ENCODE measurements around the gene COL20A1. TPM values are rescaled to one million over a fixed set of nuclear protein-coding genes. Genes with fewer than 3 reads are reported as not detected.

Gene COL20A1
- total RNA-seq, 1 donor from 2014 or later = not detected

- ATAC-seq (ENCODE audit: low read depth) = no peak
- TF ChIP-seq, protein P1, sequence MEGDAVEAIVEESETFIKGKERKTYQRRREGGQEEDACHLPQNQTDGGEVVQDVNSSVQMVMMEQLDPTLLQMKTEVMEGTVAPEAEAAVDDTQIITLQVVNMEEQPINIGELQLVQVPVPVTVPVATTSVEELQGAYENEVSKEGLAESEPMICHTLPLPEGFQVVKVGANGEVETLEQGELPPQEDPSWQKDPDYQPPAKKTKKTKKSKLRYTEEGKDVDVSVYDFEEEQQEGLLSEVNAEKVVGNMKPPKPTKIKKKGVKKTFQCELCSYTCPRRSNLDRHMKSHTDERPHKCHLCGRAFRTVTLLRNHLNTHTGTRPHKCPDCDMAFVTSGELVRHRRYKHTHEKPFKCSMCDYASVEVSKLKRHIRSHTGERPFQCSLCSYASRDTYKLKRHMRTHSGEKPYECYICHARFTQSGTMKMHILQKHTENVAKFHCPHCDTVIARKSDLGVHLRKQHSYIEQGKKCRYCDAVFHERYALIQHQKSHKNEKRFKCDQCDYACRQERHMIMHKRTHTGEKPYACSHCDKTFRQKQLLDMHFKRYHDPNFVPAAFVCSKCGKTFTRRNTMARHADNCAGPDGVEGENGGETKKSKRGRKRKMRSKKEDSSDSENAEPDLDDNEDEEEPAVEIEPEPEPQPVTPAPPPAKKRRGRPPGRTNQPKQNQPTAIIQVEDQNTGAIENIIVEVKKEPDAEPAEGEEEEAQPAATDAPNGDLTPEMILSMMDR (IDR thresholded peaks at IDR 0.05) = no peak
- H3K9me3 Mint-ChIP-seq = peaks cover 4% of the 10 kb centered on the region
- DNase-seq = no peak
- POLR2A ChIA-PET = no interaction called here
- intact Hi-C loops (cut with micrococcal nuclease) = no loop called here
- H3K27me3 Mint-ChIP-seq = peaks cover 4% of the 10 kb centered on the region
- no peak overlapping the region for H3K27ac Mint-ChIP-seq
- CTCF ChIA-PET = no interaction called here
- no peaks in the 10 kb centered on the region for H3K36me3 Mint-ChIP-seq (ENCODE audit: low read depth)
- H3K4me1 Mint-ChIP-seq = no peaks in the 10 kb centered on the region
- H3K4me3 Mint-ChIP-seq = no peak overlapping the region
These were observed 13.9 kb downstream of the COL20A1 start for GRCh38 chr20:63306673-63307537.

GRCh38 chr20:63307538-63308217, 14.7 kb downstream of the COL20A1 start:
- ChIA-PET POLR2A (no interaction called here), CTCF (interaction anchor here (1.0 kb wide), 1 partner anchor 666 kb away, joined by 4 read pairs; no protein-coding TSS in a partner anchor)
- Mint-ChIP-seq H3K36me3 (ENCODE audit: low read depth) (no peaks in the 10 kb centered on the region), H3K4me3 (no peak overlapping the region), H3K27me3 (peaks cover 3% of the 10 kb centered on the region), H3K27ac (no peak overlapping the region), H3K4me1 (no peaks in the 10 kb centered on the region), H3K9me3 (peaks cover 1% of the 10 kb centered on the region)
- TF ChIP-seq, protein P1 (IDR thresholded peaks at IDR 0.05) = no peak
- intact Hi-C loops (cut with micrococcal nuclease) = no loop called here
- DNase-seq (no peak), ATAC-seq (ENCODE audit: low read depth) (no peak)

DNA sequence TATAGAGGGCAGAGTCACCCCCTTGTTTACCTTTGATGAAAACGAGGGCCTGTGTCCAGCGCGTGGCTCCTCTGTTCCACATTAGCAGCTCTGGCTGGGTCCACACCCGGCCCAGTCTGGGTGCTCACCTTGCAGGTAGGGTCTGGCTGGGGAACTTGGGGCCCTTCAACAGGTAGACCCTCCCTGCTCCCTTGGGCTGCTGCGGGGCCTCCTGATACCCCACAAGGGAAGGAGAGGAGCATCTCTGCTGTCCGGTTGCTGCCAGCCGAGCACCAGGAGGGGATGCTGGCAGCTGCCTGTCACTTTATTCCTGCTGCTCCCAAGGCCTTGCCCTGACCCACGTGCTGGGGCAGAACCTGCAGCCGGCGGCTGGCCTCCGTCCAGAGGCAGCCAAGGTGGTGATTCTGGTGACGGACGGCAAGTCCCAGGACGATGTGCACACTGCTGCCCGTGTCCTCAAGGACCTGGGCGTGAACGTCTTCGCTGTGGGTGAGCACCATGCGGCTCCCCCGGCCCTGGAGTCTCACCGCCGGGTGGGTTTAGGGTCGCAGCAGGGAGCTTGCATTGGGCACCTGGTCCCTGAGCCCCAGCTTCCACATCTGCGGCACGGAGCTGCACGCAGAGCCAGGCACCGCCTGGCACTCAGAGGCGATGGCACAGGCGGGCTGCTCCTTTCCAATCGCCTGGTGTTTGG, 15.4 kb downstream of the COL20A1 start:
- ChIA-PET POLR2A (no interaction called here), CTCF (interaction anchor here (1.0 kb wide), 1 partner anchor 665 kb away, joined by 4 read pairs; no protein-coding TSS in a partner anchor)
- intact Hi-C loops (cut with micrococcal nuclease) = no loop called here

GRCh38 chr20:63309261-63310071, 16.5 kb downstream of the COL20A1 start:
- no peak overlapping the region for H3K27ac Mint-ChIP-seq
- H3K27me3 Mint-ChIP-seq = peaks cover 2% of the 10 kb centered on the region
- no peaks in the 10 kb centered on the region for H3K4me1 Mint-ChIP-seq
- no peak overlapping the region for H3K4me3 Mint-ChIP-seq
- ChIA-PET CTCF (interaction anchor here (0.6 to 1.6 kb wide), 5 partner anchors 37 to 555 kb away, joined by 3 to 5 read pairs (median 3); no protein-coding TSS in a partner anchor), POLR2A (interaction anchor here (0.9 kb wide), 1 partner anchor 211 kb away, joined by 3 read pairs; the partner anchor contains the start of gene PPDPF)
- no peaks in the 10 kb centered on the region for H3K36me3 Mint-ChIP-seq (ENCODE audit: low read depth)
- H3K9me3 Mint-ChIP-seq = no peaks in the 10 kb centered on the region
- DNase-seq (no peak), ATAC-seq (ENCODE audit: low read depth) (peak; percentile 34)
- intact Hi-C loops (cut with micrococcal nuclease) = loop anchor here (5.0 kb wide), 1 partner anchor 663 kb away; no protein-coding TSS in a partner anchor
- TF ChIP-seq, protein P1 (IDR thresholded peaks at IDR 0.05) = peak; percentile 21

More for the DNA sequence above, 15.4 kb downstream of the COL20A1 start:
- DNase-seq = no peak
- no peak overlapping the region for H3K4me3 Mint-ChIP-seq
- peaks cover 2% of the 10 kb centered on the region for H3K27me3 Mint-ChIP-seq
- H3K4me1 Mint-ChIP-seq = no peaks in the 10 kb centered on the region
- H3K27ac Mint-ChIP-seq = no peak overlapping the region
- no peak for ATAC-seq (ENCODE audit: low read depth)
- H3K36me3 Mint-ChIP-seq (ENCODE audit: low read depth) = no peaks in the 10 kb centered on the region
- H3K9me3 Mint-ChIP-seq = no peaks in the 10 kb centered on the region
- TF ChIP-seq, protein P1 (IDR thresholded peaks at IDR 0.05) = no peak
